ENCODE data around the gene MAST4.

DNA sequence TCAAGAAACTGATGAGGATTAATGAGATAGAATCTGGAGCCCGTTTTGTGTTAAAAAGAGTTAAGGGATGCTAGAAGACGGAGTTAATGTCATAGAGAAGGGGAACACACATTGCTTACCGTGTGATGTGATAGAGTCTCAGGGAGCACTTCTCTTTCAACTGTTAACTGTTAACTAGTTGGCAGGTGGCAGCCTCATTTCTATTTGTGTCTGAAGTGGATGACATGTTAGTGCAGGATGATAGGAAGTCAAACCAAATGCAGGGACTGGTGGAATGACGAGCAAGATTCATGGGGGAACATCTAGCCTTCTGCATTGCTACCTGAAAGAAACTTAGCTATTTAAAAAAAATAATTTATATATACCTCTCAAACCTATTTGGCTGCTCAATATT lies 222.7 kb downstream of the MAST4 start:
- TF ChIP-seq, protein P1, sequence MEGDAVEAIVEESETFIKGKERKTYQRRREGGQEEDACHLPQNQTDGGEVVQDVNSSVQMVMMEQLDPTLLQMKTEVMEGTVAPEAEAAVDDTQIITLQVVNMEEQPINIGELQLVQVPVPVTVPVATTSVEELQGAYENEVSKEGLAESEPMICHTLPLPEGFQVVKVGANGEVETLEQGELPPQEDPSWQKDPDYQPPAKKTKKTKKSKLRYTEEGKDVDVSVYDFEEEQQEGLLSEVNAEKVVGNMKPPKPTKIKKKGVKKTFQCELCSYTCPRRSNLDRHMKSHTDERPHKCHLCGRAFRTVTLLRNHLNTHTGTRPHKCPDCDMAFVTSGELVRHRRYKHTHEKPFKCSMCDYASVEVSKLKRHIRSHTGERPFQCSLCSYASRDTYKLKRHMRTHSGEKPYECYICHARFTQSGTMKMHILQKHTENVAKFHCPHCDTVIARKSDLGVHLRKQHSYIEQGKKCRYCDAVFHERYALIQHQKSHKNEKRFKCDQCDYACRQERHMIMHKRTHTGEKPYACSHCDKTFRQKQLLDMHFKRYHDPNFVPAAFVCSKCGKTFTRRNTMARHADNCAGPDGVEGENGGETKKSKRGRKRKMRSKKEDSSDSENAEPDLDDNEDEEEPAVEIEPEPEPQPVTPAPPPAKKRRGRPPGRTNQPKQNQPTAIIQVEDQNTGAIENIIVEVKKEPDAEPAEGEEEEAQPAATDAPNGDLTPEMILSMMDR (IDR thresholded peaks at IDR 0.05) = no peak
- TF ChIP-seq POLR2A (IDR thresholded peaks at IDR 0.05; ENCODE audit: low read length) = no peak
- no peak for TF ChIP-seq EP300 (IDR thresholded peaks at IDR 0.05)
- TF ChIP-seq, protein P2, sequence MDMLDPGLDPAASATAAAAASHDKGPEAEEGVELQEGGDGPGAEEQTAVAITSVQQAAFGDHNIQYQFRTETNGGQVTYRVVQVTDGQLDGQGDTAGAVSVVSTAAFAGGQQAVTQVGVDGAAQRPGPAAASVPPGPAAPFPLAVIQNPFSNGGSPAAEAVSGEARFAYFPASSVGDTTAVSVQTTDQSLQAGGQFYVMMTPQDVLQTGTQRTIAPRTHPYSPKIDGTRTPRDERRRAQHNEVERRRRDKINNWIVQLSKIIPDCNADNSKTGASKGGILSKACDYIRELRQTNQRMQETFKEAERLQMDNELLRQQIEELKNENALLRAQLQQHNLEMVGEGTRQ (IDR thresholded peaks at IDR 0.05) = no peak
- TF ChIP-seq MAFK (IDR thresholded peaks at IDR 0.05; ENCODE audit: partially characterized antibody) = no peak

All from A549 (cell line).